CD4-positive, alpha-beta T cell (primary cell): ENCODE results near the gene WDR55. TPM values are rescaled to one million over a fixed set of nuclear protein-coding genes. Genes with fewer than 3 reads are reported as not detected.
A peak's percentile ranks its signal among the peaks of the same experiment; 100 is the strongest.
"Not testable (repeated sequence)": the region's sequence is repeated elsewhere in the genome, so short reads cannot be mapped to it uniquely, and the experiment has no call there.

ENCODE experiments used
- ATAC-seq: fragments of 200-7000 bp; cut with Tn5 transposase; one replicate; pipeline ENCODE4 v1.10.0; 2022; ENCODE audit warnings: mild to moderate bottlenecking; ENCODE audit not compliant: poor library complexity
- CTCF ChIA-PET: fragments of 350-600 bp; sonication (Branson Sonifier 250); formaldehyde crosslinking; loops from one replicate; lab custom pipeline; 2021; ENCODE audit warnings: antibody characterized with exemption, inconsistent platforms; lab: Charles Lee
- POLR2A ChIA-PET: fragments of 350-600 bp; sonication (Branson Sonifier 250); formaldehyde crosslinking; loops from one replicate; lab custom pipeline; 2021; ENCODE audit warnings: antibody characterized with exemption, inconsistent platforms; lab: Charles Lee
- DNase-seq, 14 experiments: peaks; one replicate each; pipeline ENCODE4 v3.0.0-alpha.2; 2013 to 2020; ENCODE audit warnings: mixed read lengths in 2 of 14
- H3K27ac ChIP-seq, 2 donors: one replicate each; pipeline versions ENCODE4 v1.5.1 to v1.7.0; 2013; ENCODE audit warnings: low read length in 2 of 2, low read depth in 1 of 2, mild to moderate bottlenecking in 1 of 2
- H3K27me3 ChIP-seq, 2 experiments: 1 replicate in 1 of 2; 2 replicates in 1 of 2; pipeline versions ENCODE4 v1.6.1 to v1.7.0; 2013; ENCODE audit warnings: low read length in 2 of 2, control low read depth in 1 of 2, mild to moderate bottlenecking in 1 of 2, moderate library complexity in 1 of 2; ENCODE audit not compliant: insufficient read depth in 2 of 2, control insufficient read depth in 1 of 2
- H3K36me3 ChIP-seq: one replicate; pipeline ENCODE4 v1.6.1; 2013; ENCODE audit warnings: low read length, control low read depth; ENCODE audit not compliant: insufficient read depth
- H3K4me1 ChIP-seq: one replicate; pipeline ENCODE4 v1.6.1; 2013; ENCODE audit warnings: low read length, control low read depth; ENCODE audit not compliant: insufficient read depth
- H3K4me3 ChIP-seq: one replicate; pipeline ENCODE4 v1.5.1; 2013; ENCODE audit warnings: mild to moderate bottlenecking, low read length, moderate library complexity
- H3K9me3 ChIP-seq, 2 experiments: 1 replicate in 1 of 2; 2 replicates in 1 of 2; pipeline versions ENCODE4 v1.6.1 to v1.7.0; 2013; ENCODE audit warnings: low read length in 2 of 2, mild to moderate bottlenecking in 2 of 2, control low read depth in 1 of 2, moderate library complexity in 1 of 2; ENCODE audit not compliant: control insufficient read depth in 1 of 2, insufficient read depth in 1 of 2
- H3K27ac Mint-ChIP-seq: one replicate; pipeline ENCODE4 v1.8.0; 2020; ENCODE audit warnings: mixed read lengths
- H3K27me3 Mint-ChIP-seq: one replicate; pipeline ENCODE4 v1.8.0; 2021; ENCODE audit warnings: mixed read lengths
- H3K36me3 Mint-ChIP-seq: one replicate; pipeline ENCODE4 v1.8.0; 2021; ENCODE audit warnings: low read depth, mixed read lengths
- H3K4me1 Mint-ChIP-seq: one replicate; pipeline ENCODE4 v1.8.0; 2021; ENCODE audit warnings: low read depth, mixed read lengths
- H3K4me3 Mint-ChIP-seq: one replicate; pipeline ENCODE4 v1.8.0; 2020; ENCODE audit warnings: mild to moderate bottlenecking, mixed read lengths
- H3K9me3 Mint-ChIP-seq: one replicate; pipeline ENCODE4 v1.8.0; 2020; ENCODE audit warnings: mixed read lengths
- intact Hi-C, 2 experiments: fragments of 100-400 bp; cut with DNase I in 1 of 2; cut with micrococcal nuclease in 1 of 2; formaldehyde crosslinking; loops; one replicate each; pipeline versions ENCODE4 v1.15.1 to v1.9.0; 2023 to 2025; cut with DNase I, micrococcal nuclease
- polyA plus RNA-seq, 2 donors: library from polyadenylated mRNA; unstranded; fragments of 120-200 nt; gene quantifications; one replicate each; pipeline ENCODE4 v1.2.1, GENCODE V29; 2013
- total RNA-seq, 174 experiments: library from RNA in 2 of 174; stranded (reverse) in 2 of 174; gene quantifications; one replicate each; pipeline ENCODE4 v1.2.3 and lab custom pipeline; 2021 to 2026
- TF ChIP-seq, protein P1 (sequence below): fragments of 200-600 bp; IDR thresholded peaks from one replicate; pipeline ENCODE4 v1.8.0; 2022; ENCODE audit warnings: antibody characterized with exemption, mild to moderate bottlenecking

Gene WDR55, protein sequence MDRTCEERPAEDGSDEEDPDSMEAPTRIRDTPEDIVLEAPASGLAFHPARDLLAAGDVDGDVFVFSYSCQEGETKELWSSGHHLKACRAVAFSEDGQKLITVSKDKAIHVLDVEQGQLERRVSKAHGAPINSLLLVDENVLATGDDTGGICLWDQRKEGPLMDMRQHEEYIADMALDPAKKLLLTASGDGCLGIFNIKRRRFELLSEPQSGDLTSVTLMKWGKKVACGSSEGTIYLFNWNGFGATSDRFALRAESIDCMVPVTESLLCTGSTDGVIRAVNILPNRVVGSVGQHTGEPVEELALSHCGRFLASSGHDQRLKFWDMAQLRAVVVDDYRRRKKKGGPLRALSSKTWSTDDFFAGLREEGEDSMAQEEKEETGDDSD
- total RNA-seq (10 to 100 TPM; 40.1 to 42.9 TPM), total RNA-seq (lab: John Stamatoyannopoulos, UW) (52.7 to 123 (median 85.6) reads per million in 172 experiments)
- polyA plus RNA-seq (2013, experiment 1 of 2) = 23.2 TPM
- 26.2 TPM for polyA plus RNA-seq (2013, experiment 2 of 2)

DNA sequence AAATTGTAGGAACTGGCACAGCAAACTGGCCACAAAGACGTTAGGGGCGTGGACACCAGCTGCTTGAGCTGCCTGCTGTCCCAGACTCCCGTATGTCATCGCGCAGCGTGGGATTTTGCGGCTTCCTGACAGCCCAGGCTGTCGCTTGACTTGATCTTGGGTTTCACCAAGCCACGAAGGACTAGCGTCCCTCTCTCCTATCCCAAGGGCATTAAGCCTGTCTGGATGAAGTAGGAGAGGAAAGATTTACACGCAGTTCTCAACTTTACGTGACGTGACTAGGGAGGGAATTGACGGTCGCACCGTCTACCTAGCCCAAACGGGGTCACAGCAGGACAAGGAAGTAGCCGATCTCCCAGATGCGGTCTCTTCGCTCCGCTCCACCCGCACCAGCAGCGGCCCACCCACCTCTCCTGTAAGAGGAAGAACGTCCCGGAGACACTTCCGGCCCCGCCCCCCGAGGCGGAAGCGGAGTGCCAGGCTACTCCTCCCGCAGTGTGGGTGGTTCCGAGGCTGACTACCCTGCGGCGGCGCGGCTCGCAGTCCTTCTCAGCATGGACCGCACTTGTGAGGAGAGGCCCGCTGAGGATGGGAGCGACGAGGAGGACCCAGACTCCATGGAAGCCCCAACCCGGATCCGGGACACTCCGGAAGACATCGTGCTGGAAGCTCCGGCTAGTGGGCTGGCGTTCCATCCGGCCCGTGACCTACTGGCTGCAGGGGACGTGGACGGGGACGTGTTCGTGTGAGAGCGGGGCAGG lies at the start of gene WDR55:
TSS of gene WDR55 (plus strand) at position 546 of the 761 bp plus-strand sequence. CDS start at position 555, 9 bp downstream.
- H3K4me1 Mint-ChIP-seq = peaks cover 45% of the 10 kb centered on the region
- Histone ChIP-seq H3K4me1 (peaks cover 26% of the 10 kb centered on the region), H3K9me3 (no peaks in the 10 kb centered on the region), H3K27ac (peak within 1 kb of the TSS; percentile 87 to 93), H3K27me3 (no peaks in the 10 kb centered on the region), H3K36me3 (peaks cover 64% of the 10 kb centered on the region), H3K4me3 (peak within 1 kb of the TSS; percentile 98)
- TF ChIP-seq, protein P1, sequence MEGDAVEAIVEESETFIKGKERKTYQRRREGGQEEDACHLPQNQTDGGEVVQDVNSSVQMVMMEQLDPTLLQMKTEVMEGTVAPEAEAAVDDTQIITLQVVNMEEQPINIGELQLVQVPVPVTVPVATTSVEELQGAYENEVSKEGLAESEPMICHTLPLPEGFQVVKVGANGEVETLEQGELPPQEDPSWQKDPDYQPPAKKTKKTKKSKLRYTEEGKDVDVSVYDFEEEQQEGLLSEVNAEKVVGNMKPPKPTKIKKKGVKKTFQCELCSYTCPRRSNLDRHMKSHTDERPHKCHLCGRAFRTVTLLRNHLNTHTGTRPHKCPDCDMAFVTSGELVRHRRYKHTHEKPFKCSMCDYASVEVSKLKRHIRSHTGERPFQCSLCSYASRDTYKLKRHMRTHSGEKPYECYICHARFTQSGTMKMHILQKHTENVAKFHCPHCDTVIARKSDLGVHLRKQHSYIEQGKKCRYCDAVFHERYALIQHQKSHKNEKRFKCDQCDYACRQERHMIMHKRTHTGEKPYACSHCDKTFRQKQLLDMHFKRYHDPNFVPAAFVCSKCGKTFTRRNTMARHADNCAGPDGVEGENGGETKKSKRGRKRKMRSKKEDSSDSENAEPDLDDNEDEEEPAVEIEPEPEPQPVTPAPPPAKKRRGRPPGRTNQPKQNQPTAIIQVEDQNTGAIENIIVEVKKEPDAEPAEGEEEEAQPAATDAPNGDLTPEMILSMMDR = no peak
- no peaks in the 10 kb centered on the region for H3K9me3 Mint-ChIP-seq
- ATAC-seq (peak; percentile 92), DNase-seq (peak; percentile 90 to 98 (median 95))
- ChIA-PET POLR2A (interaction anchor here (0.5 to 7.2 kb wide), 10 partner anchors 17 to 285 kb away, joined by 3 to 89 read pairs (median 6); partner anchors contain the start of genes ANKHD1, CD14, EIF4EBP3 and HARS1), CTCF (interaction anchor here (0.5 to 1.1 kb wide), 3 partner anchors 46 to 420 kb away, joined by 3 read pairs; no protein-coding TSS in a partner anchor)
- intact Hi-C loops = loop anchor here (1.0 to 5.0 kb wide), 6 partner anchors 18 to 100 kb away; partner anchors contain the start of genes HARS1 (in 2 of the 2), HARS2 (in 2 of the 2), APBB3 (in 1 of the 2) and IK (in 1 of the 2)
- H3K4me3 Mint-ChIP-seq = peak within 1 kb of the TSS; percentile 91
- peaks cover 90% of the 10 kb centered on the region for H3K36me3 Mint-ChIP-seq
- H3K27me3 Mint-ChIP-seq = no peaks in the 10 kb centered on the region
- H3K27ac Mint-ChIP-seq = peak within 1 kb of the TSS; percentile 98

DNA sequence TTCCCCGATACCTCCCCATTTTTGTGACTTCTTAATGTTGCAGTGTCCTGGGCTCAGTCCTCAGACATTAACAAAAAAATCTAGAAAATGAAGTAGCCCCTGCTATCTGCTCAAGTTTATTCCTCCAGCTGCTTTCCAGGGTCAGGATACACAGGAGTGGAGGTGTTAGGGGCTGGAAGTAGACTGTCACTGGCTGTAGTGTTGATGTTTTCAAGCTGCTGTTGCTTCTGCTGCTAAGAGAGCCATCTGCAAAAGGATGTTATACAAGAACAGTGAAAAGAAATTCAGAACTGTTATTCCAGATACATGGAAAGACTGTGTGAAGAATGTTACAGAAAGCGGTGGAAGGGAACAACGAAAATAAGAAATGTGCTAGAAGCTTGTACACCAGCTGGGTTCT lies 42.4 kb upstream of the WDR55 start:
- CTCF ChIA-PET = interaction anchor here (1.1 kb wide), 1 partner anchor 14 kb away, joined by 3 read pairs; no protein-coding TSS in a partner anchor
- no peak for ATAC-seq
- Mint-ChIP-seq H3K27ac (no peak overlapping the region), H3K4me1 (no peaks in the 10 kb centered on the region), H3K4me3 (no peak overlapping the region), H3K27me3 (peaks cover 7% of the 10 kb centered on the region), H3K9me3 (no peaks in the 10 kb centered on the region), H3K36me3 (no peaks in the 10 kb centered on the region)
- Histone ChIP-seq H3K27me3 (no peaks in the 10 kb centered on the region), H3K27ac (no peak overlapping the region), H3K9me3 (no peaks in the 10 kb centered on the region), H3K36me3 (no peaks in the 10 kb centered on the region), H3K4me1 (no peaks in the 10 kb centered on the region), H3K4me3 (no peak overlapping the region)
- no peak for DNase-seq
- TF ChIP-seq, protein P1 = no peak
- intact Hi-C loops = no loop called here
- POLR2A ChIA-PET = interaction anchor here (1.1 kb wide), 1 partner anchor 11 kb away, joined by 4 read pairs; the partner anchor contains the start of gene CD14

DNA sequence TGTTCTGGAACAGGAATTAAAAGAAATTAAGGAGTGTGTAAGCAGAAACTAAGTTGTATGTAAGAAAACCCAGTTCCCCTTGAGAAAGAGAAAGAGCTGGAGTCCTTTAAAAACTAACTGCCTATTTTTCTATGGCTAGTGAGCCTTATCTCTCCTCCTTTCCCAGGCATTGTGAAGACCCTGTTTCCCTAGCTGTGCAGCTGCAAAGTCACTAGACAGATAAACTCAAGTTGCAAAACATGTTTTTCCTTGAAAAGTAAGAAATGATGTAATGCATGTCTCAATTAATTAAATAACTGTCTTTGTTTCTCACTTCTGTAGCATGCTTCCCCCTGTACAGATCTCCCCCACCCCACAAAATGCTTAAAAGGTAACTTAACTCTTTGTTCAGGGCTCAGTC lies 41.6 kb upstream of the WDR55 start:
- H3K27ac Mint-ChIP-seq, H3K27ac ChIP-seq, H3K36me3 Mint-ChIP-seq, H3K9me3 Mint-ChIP-seq, H3K36me3 ChIP-seq, H3K27me3 Mint-ChIP-seq, intact Hi-C loops, ATAC-seq, CTCF ChIA-PET, H3K4me3 ChIP-seq, H3K4me1 Mint-ChIP-seq, H3K27me3 ChIP-seq, DNase-seq, H3K4me1 ChIP-seq, H3K4me3 Mint-ChIP-seq, H3K9me3 ChIP-seq: not testable (repeated sequence)
- POLR2A ChIA-PET = interaction anchor here (1.1 kb wide), 1 partner anchor 10 kb away, joined by 4 read pairs; the partner anchor contains the start of gene CD14

DNA sequence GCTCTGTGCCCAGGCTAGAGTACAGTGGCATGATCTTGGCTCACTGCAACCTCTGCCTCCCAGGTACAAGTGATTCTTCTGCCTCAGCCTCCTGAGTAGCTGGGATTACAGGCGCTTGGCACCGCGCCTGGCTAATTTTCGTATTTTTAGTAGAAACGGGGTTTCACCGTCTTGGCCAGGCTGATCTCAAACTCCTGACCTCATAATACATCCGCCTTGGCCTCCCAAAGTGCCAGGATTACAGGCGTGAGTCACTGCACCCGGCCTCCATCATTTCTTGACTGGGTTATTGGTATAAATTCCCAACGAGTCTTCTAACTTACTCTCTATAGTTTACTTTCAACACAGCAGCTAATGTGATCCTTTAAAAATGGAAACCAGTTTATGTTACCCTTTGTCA lies 39.8 kb upstream of the WDR55 start:
- H3K4me3 ChIP-seq, H3K4me1 Mint-ChIP-seq, H3K27me3 Mint-ChIP-seq, ATAC-seq, H3K36me3 Mint-ChIP-seq, POLR2A ChIA-PET, H3K36me3 ChIP-seq, DNase-seq, H3K9me3 Mint-ChIP-seq, H3K27ac Mint-ChIP-seq, H3K4me1 ChIP-seq, CTCF ChIA-PET, H3K4me3 Mint-ChIP-seq, H3K27ac ChIP-seq, H3K27me3 ChIP-seq, H3K9me3 ChIP-seq: not testable (repeated sequence)
- intact Hi-C loops = loop anchor here in 1 of 2 experiments (5.0 kb wide), 1 partner anchor 38 kb away; no protein-coding TSS in a partner anchor
